RWPE2 (cell line): Measurements from ENCODE around the gene RABL6.

Experiments
- ATAC-seq: fragments of 200-7000 bp; cut with Tn5 transposase; 3 replicates; pipeline ENCODE4 v1.9.1; 2021; ENCODE audit warnings: low read depth
- DNase-seq: peaks from one replicate; pipeline ENCODE4 v3.0.0-alpha.2; 2020; ENCODE audit warnings: low spot score
- H3K27ac ChIP-seq: fragments of 450-650 bp; 2 replicates; pipeline ENCODE4 v1.5.1; 2017; ENCODE audit warnings: mild to moderate bottlenecking; ENCODE audit not compliant: poor library complexity, severe bottlenecking
- H3K27me3 ChIP-seq: fragments of 250-450 bp; sonication (Bioruptor Pico); 2 replicates; pipeline ENCODE4 v1.5.1; 2021; ENCODE audit warnings: mild to moderate bottlenecking, moderate library complexity; ENCODE audit not compliant: insufficient read depth, poor library complexity, severe bottlenecking
- H3K36me3 ChIP-seq: fragments of 250-450 bp; sonication (Bioruptor Pico); 2 replicates; pipeline ENCODE4 v1.5.1; 2020; ENCODE audit warnings: low read depth, mild to moderate bottlenecking, moderate library complexity
- H3K4me1 ChIP-seq: fragments of 250-450 bp; sonication (Bioruptor Pico); 2 replicates; pipeline ENCODE4 v1.5.1; 2021; ENCODE audit warnings: mild to moderate bottlenecking, moderate library complexity; ENCODE audit not compliant: insufficient read depth, poor library complexity, severe bottlenecking
- H3K4me3 ChIP-seq: fragments of 250-450 bp; sonication (Bioruptor Pico); 2 replicates; pipeline ENCODE4 v1.5.1; 2021; ENCODE audit warnings: mild to moderate bottlenecking, moderate library complexity; ENCODE audit not compliant: severe bottlenecking
- H3K9me3 ChIP-seq: fragments of 250-450 bp; sonication (Bioruptor Pico); 2 replicates; pipeline ENCODE4 v1.5.1; 2021; ENCODE audit warnings: mild to moderate bottlenecking, moderate library complexity; ENCODE audit not compliant: severe bottlenecking
- TF ChIP-seq, protein P1 (sequence below): fragments of 450-650 bp; IDR thresholded peaks from one replicate; pipeline ENCODE4 v1.5.1; 2017; ENCODE audit warnings: mild to moderate bottlenecking, moderate library complexity; ENCODE audit not compliant: poor library complexity, severe bottlenecking

RABL6 gene

DNA sequence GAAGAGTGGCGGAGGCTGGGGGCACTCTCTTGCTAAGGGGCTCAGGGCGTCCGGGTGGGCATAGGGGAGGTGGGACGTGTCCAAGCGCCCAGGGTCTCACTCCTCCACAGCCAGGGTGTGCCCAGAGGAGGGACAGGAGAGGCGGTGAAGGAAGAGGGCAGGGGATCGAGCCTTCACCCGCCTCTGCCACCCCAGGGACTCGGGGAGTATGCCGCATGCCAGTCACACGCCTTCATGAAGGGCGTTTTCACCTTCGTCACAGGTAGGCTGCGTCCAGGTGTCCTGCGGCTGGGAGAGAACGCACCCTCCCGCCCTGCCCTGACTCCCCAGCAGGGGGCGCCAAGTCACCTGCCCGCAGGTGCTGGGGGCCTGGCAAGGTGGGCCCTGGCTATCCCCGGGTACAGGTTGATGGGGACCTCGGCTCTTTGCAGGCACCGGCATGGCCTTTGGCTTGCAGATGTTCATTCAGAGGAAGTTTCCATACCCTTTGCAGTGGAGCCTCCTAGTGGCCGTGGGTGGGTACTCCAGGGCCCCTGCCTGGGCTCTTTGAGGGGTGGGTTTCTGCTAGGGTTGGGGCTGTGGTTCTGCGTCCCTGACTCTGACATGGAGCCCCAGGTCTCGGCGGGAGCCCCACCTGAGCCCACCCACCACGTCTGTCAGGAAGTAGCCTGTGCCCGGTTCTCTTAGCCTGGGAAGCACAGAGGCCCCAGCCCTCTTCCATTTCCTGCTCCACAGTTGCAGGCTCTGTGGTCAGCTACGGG, 16.1 kb upstream of the RABL6 start:
- ATAC-seq: peak; percentile 63
- peaks cover 9% of the 10 kb centered on the region for H3K4me1 ChIP-seq
- DNase-seq: no peak

DNA sequence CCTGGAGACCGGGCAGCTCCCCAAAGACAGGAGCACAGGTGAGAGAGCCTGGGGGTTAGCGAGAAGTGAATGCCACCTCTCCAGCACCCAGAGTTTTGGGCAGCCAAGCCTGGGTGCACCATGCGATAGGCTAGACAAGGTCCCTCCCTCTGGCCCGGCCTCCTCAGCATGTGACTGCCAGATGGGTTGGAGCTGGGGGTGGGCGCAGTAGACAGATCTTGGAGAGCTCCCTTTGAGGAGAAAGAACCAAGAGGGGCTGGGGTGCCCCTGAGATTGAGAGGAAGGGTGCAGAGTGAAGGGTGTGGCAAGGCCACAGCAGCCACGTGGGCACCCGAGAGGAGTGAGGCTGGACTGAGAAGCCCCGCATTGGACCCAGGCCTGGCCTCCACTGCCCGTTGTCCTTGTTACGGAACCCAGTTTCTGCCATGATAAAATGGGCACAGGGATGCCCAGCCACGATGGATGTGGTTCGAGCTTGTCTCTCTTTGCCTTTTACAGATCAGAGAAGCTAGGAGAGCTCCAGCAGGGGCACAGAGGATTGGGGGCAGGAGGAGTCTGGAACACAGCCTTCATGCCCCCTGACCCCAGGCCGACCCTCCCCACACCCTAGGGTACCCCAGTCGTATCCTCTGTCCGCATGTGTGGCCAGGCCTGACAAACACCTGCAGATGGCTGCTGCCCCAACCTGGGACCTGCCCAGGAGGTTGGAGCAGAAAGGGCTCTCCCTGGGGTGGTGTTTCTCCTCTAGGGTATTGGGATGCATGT, 15.2 kb upstream of the RABL6 start:
- H3K4me1 ChIP-seq: peaks cover 9% of the 10 kb centered on the region
- DNase-seq (no peak), ATAC-seq (no peak)
- H3K27ac ChIP-seq: no peak overlapping the region
- TF ChIP-seq, protein P1, sequence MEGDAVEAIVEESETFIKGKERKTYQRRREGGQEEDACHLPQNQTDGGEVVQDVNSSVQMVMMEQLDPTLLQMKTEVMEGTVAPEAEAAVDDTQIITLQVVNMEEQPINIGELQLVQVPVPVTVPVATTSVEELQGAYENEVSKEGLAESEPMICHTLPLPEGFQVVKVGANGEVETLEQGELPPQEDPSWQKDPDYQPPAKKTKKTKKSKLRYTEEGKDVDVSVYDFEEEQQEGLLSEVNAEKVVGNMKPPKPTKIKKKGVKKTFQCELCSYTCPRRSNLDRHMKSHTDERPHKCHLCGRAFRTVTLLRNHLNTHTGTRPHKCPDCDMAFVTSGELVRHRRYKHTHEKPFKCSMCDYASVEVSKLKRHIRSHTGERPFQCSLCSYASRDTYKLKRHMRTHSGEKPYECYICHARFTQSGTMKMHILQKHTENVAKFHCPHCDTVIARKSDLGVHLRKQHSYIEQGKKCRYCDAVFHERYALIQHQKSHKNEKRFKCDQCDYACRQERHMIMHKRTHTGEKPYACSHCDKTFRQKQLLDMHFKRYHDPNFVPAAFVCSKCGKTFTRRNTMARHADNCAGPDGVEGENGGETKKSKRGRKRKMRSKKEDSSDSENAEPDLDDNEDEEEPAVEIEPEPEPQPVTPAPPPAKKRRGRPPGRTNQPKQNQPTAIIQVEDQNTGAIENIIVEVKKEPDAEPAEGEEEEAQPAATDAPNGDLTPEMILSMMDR: no peak
- peaks cover 14% of the 10 kb centered on the region for H3K27me3 ChIP-seq
- H3K4me3 ChIP-seq: peak overlapping the region; percentile 61
- no peaks in the 10 kb centered on the region for H3K9me3 ChIP-seq
- peaks cover 14% of the 10 kb centered on the region for H3K36me3 ChIP-seq

More for the DNA sequence above, 16.1 kb upstream of the RABL6 start:
- no peaks in the 10 kb centered on the region for H3K9me3 ChIP-seq
- TF ChIP-seq, protein P1: peak; percentile 98
- peak overlapping the region; percentile 61 for H3K4me3 ChIP-seq
- H3K36me3 ChIP-seq: peaks cover 14% of the 10 kb centered on the region
- peaks cover 7% of the 10 kb centered on the region for H3K27me3 ChIP-seq
- H3K27ac ChIP-seq: peak overlapping the region; percentile 51

DNA sequence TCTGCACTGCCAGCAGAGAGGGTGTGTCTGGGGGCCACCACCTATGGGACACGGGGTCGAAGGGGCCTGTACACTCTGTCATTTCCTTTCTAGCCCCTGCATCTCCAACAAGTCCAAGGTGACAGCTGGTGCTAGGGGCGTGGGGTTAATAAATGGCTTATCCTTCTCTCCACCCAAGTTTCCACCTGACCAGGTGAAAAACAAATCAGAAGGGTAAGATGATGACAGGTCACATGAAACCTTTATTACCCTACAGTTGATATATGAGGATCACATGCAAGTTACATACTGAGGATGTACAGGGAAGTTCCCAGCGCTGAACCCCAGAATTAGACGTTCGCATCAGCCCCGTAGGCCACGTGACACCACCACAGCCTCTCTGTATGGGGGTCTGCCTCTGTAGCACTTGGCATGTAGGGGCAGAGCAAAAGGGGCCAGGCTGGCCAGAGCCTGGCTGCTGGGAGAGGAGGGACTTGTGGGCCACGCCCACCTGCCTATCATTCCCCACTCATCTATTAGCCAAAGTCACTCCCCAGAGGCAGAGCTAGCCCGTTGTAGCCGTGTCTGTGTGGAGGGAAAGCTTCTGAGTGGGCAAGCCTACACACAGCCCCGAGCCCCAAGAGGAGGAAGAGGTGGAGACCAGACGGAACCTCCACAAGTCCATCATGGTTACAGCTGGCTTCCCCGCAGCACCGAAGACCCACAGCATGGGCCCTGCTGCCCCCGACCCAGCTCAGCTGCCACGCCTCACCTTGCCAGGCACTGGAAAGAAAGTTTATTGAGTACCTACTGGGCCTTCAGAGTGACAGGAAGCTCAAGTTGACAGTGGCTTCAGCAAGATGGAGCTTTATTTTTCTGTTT, 14.4 kb upstream of the RABL6 start:
- H3K4me1 ChIP-seq: peaks cover 9% of the 10 kb centered on the region
- no peaks in the 10 kb centered on the region for H3K9me3 ChIP-seq
- peaks cover 22% of the 10 kb centered on the region for H3K27me3 ChIP-seq
- no peak overlapping the region for H3K27ac ChIP-seq
- DNase-seq (no peak), ATAC-seq (no peak)
- H3K36me3 ChIP-seq: peaks cover 14% of the 10 kb centered on the region
- TF ChIP-seq, protein P1: no peak
- no peak overlapping the region for H3K4me3 ChIP-seq

- Histone ChIP-seq H3K27ac (no peak overlapping the region), H3K4me1 (peaks cover 10% of the 10 kb centered on the region), H3K9me3 (no peaks in the 10 kb centered on the region), H3K4me3 (no peak overlapping the region), H3K27me3 (peaks cover 33% of the 10 kb centered on the region), H3K36me3 (peaks cover 14% of the 10 kb centered on the region)
- no peak for DNase-seq
- ATAC-seq: no peak
- TF ChIP-seq, protein P1: no peak
These were observed 13.3 kb upstream of the RABL6 start for GRCh38 chr9:136794281-136794999.
